Lung (tissue), 12 donors: ENCODE data around the gene HNRNPLL. TPM values are rescaled to one million over a fixed set of nuclear protein-coding genes. Genes with fewer than 3 reads are reported as not detected.

Experiments used
- ATAC-seq: fragments of 200-7000 bp; cut with Tn5 transposase; one replicate; pipeline ENCODE4 v1.9.1; 2020; ENCODE audit warnings: moderate number of reproducible peaks; ENCODE audit not compliant: insufficient read depth, low FRiP score
- DNase-seq, 3 donors: peaks; one replicate each; pipeline ENCODE4 v3.0.0-alpha.2; 2013 to 2017
- H3K27ac ChIP-seq, 2 donors: one replicate each; pipeline ENCODE4 v1.5.1; 2013; ENCODE audit warnings: mild to moderate bottlenecking in 2 of 2, moderate library complexity in 2 of 2, control low read depth in 1 of 2, inconsistent platforms in 1 of 2, low read depth in 1 of 2, low read length in 1 of 2
- H3K27me3 ChIP-seq, 3 donors: one replicate each; pipeline ENCODE4 v1.5.1; 2013; ENCODE audit warnings: low read length in 2 of 3; ENCODE audit not compliant: control insufficient read depth in 3 of 3, insufficient read depth in 3 of 3
- H3K36me3 ChIP-seq, 4 donors: one replicate each; pipeline ENCODE4 v1.5.1; 2013; ENCODE audit warnings: low read length in 4 of 4, mild to moderate bottlenecking in 1 of 4, moderate library complexity in 1 of 4; ENCODE audit not compliant: control insufficient read depth in 4 of 4, insufficient read depth in 4 of 4
- H3K4me1 ChIP-seq, 5 donors: one replicate each; pipeline ENCODE4 v1.5.1; 2013; ENCODE audit warnings: low read length in 5 of 5, mild to moderate bottlenecking in 2 of 5, moderate library complexity in 1 of 5; ENCODE audit not compliant: control insufficient read depth in 5 of 5, insufficient read depth in 5 of 5
- H3K4me3 ChIP-seq: one replicate; pipeline ENCODE4 v1.5.1; 2013; ENCODE audit warnings: mild to moderate bottlenecking, control low read depth, moderate library complexity
- H3K9ac ChIP-seq, 2 donors: one replicate each; pipeline ENCODE4 v1.5.1; 2013; ENCODE audit warnings: low read length in 2 of 2, control low read depth in 1 of 2; ENCODE audit not compliant: insufficient read depth in 1 of 2
- H3K9me3 ChIP-seq, 4 donors: one replicate each; pipeline ENCODE4 v1.5.1; 2013; ENCODE audit warnings: low read length in 3 of 4, mild to moderate bottlenecking in 1 of 4, moderate library complexity in 1 of 4; ENCODE audit not compliant: control insufficient read depth in 4 of 4, insufficient read depth in 3 of 4
- WGBS, 2 donors: extraction: QIAGEN DNeasy Blood & Tissue Kit; methylation state at CpG; one replicate each; pipeline ENCODE4 v1.1.7; 2013; 5-methylcytosine and 5-hydroxymethylcytosine counted together
- polyA plus RNA-seq, 2 donors: library from polyadenylated mRNA; stranded (reverse); fragments of 200-250 nt; gene quantifications; one replicate each; pipeline ENCODE4 v1.2.1, GENCODE V29; 2013
- total RNA-seq, 2 donors: library from RNA; depleted of rRNA in 1 of 2; stranded (reverse); fragments of >200 nt in 1 of 2; gene quantifications; one replicate each; pipeline ENCODE4 v1.2.1, GENCODE V29; 2014 to 2021
- TF ChIP-seq, protein P1 (sequence below): IDR thresholded peaks from 2 replicates; pipeline ENCODE4 v1.5.1; 2012; ENCODE audit warnings: mild to moderate bottlenecking; ENCODE audit errors: control extremely low read depth, extremely low read depth
- donor health status: control.
- donor health status: control.
- donor health status: Bipolar disorder and iron deficiency.
- donor health status: healthy.
- donor health status: DM: yes; HTN: yes; CAD: no.

The HNRNPLL gene
- total and polyA plus RNA-seq, 4 donors = 12.4 to 88.8 (median 30.7) TPM

DNA sequence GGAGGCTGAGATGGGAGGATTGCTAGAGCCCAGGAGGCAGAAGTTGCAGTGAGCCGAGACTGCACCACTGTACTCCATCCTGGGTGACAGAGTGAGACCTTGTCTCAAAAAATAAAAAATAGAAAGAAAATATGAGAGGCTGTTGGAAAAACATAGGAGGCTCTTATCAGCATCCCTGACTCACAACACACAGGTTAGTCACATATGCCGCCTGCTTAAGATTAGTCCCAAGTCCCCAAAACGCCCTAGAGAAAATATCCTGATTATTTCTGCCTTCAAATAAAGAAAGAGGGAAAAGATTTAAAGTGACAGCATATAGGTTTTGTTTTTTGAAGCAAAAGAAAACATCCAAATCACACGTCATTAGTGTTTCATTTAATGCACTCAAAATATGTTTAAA, 33.3 kb upstream of the HNRNPLL start:
- ATAC-seq = no peak
- H3K9ac ChIP-seq = no peak overlapping the region
- no peak for DNase-seq
- H3K27ac ChIP-seq = no peak overlapping the region
- H3K4me1 ChIP-seq = no peaks in the 10 kb centered on the region
- H3K9me3 ChIP-seq = no peaks in the 10 kb centered on the region
- H3K27me3 ChIP-seq = no peaks in the 10 kb centered on the region
- no peaks in the 10 kb centered on the region for H3K36me3 ChIP-seq
- WGBS, 2 donors = 93 to 96% methylated on average over 4 of the region's 4 CpGs
- TF ChIP-seq, protein P1, sequence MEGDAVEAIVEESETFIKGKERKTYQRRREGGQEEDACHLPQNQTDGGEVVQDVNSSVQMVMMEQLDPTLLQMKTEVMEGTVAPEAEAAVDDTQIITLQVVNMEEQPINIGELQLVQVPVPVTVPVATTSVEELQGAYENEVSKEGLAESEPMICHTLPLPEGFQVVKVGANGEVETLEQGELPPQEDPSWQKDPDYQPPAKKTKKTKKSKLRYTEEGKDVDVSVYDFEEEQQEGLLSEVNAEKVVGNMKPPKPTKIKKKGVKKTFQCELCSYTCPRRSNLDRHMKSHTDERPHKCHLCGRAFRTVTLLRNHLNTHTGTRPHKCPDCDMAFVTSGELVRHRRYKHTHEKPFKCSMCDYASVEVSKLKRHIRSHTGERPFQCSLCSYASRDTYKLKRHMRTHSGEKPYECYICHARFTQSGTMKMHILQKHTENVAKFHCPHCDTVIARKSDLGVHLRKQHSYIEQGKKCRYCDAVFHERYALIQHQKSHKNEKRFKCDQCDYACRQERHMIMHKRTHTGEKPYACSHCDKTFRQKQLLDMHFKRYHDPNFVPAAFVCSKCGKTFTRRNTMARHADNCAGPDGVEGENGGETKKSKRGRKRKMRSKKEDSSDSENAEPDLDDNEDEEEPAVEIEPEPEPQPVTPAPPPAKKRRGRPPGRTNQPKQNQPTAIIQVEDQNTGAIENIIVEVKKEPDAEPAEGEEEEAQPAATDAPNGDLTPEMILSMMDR = no peak
- H3K4me3 ChIP-seq = no peak overlapping the region

DNA sequence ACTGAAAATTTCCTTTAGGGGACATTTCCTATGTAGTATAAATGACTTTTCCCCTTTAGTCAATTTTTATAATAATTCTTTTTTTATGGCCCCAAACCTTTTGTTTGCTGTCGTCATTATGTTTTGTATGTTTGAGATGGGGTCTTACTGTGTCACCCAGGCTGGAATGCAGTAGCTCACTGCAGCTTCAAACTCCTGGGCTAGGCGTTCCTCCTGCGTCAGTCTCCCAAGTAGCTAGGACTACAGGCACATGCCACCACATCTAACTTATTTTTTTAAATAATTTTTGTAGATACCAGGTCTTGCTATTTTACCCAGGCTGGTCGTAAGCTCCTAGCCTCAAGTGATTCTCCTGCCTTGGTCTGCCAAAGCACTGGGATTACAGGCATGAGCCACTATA, 32.4 kb upstream of the HNRNPLL start:
- TF ChIP-seq, protein P1 = no peak
- Histone ChIP-seq H3K9me3 (no peaks in the 10 kb centered on the region), H3K9ac (no peak overlapping the region), H3K4me3 (no peak overlapping the region), H3K27me3 (no peaks in the 10 kb centered on the region), H3K4me1 (no peaks in the 10 kb centered on the region), H3K36me3 (no peaks in the 10 kb centered on the region), H3K27ac (no peak overlapping the region)
- ATAC-seq (no peak), DNase-seq (no peak)
- WGBS, 2 donors = 88 to 91% methylated on average over 4 of the region's 4 CpGs

DNA sequence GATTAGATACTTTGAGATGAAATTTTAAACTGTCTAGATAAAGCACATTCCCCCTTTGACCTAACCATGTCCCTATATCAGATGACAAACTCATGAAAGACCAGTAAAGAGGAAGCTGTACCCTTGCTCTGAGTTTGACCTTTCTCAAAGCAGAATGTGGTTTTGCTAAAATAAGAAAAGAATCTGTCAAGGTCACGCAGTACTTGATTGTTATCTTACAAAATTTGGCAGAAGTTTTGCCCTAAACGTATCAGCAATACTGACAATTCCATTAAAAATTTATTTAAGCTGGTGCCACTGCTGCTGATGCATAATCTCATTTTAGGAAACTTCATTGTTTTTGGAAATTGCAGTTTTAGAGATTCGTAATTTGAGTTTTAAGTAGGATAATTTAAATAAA, 32.0 kb upstream of the HNRNPLL start:
- TF ChIP-seq, protein P1 = no peak
- H3K36me3 ChIP-seq = no peaks in the 10 kb centered on the region
- no peaks in the 10 kb centered on the region for H3K27me3 ChIP-seq
- DNase-seq = no peak
- no peak overlapping the region for H3K4me3 ChIP-seq
- no peak for ATAC-seq
- no peaks in the 10 kb centered on the region for H3K4me1 ChIP-seq
- WGBS, 2 donors = 30 to 41% methylated on average over 3 of the region's 3 CpGs
- no peaks in the 10 kb centered on the region for H3K9me3 ChIP-seq
- H3K27ac ChIP-seq = no peak overlapping the region
- H3K9ac ChIP-seq = no peak overlapping the region

DNA sequence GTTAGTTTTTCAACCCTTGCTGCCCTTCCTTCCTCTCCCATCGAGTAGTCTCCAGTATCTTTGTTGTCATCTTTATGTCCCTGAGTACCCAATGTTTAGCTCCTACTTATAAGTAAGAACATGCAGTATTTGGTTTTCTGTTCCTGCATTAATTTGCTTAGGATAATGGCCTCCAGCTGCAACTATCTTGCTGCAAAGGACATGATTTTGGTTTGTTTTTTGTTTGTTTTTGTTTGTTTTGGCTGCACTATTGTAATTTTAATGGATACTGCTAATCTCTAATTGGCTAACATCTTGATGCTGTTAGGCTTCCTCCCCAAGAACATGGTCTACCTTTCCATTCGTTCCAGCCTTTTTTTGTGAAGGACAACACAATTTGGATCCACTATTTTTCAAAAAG, 31.2 kb upstream of the HNRNPLL start:
- DNase-seq = no peak
- H3K4me3 ChIP-seq = no peak overlapping the region
- 52 to 70% methylated on average over 2 of the region's 2 CpGs for WGBS, 2 donors
- no peaks in the 10 kb centered on the region for H3K9me3 ChIP-seq
- TF ChIP-seq, protein P1 = no peak
- H3K27me3 ChIP-seq = no peaks in the 10 kb centered on the region
- no peak for ATAC-seq
- H3K27ac ChIP-seq = no peak overlapping the region
- H3K4me1 ChIP-seq = no peaks in the 10 kb centered on the region
- no peak overlapping the region for H3K9ac ChIP-seq
- no peaks in the 10 kb centered on the region for H3K36me3 ChIP-seq
